HEK293 (cell line): ENCODE measurements around the gene FOXP4.

Source experiments
- CTCF ChIA-PET: fragments of 350-600 bp; formaldehyde crosslinking; extraction: SDS; loops from one replicate; lab custom pipeline; 2021; ENCODE audit warnings: antibody characterized with exemption; lab: Yijun Ruan, JAX
- POLR2A ChIA-PET: fragments of 300-600 bp; formaldehyde crosslinking; extraction: SDS; loops from one replicate; lab custom pipeline; 2020; ENCODE audit warnings: antibody characterized with exemption, inconsistent platforms; lab: Yijun Ruan, JAX
- H3K27ac ChIP-seq: fragments of 200-500 bp; sonication (Bioruptor generic); 2 replicates; pipeline ENCODE4 v1.5.1; 2014; ENCODE audit warnings: low read depth, low read length, control low read depth, inconsistent platforms; ENCODE audit errors: extremely low read depth
- H3K36me3 ChIP-seq, 2 experiments: fragments of 200-500 bp in 1 of 2; sonication (Bioruptor generic) in 1 of 2; 1 replicate in 1 of 2; 2 replicates in 1 of 2; pipeline ENCODE4 v1.5.1; 2014 to 2017; ENCODE audit warnings: inconsistent platforms in 2 of 2, low read length in 2 of 2; ENCODE audit not compliant: control insufficient read depth in 2 of 2, insufficient read depth in 1 of 2
- H3K4me1 ChIP-seq: fragments of 200-500 bp; sonication (Bioruptor generic); 2 replicates; pipeline ENCODE4 v1.5.1; 2014; ENCODE audit warnings: mild to moderate bottlenecking, low read length, inconsistent platforms; ENCODE audit not compliant: control insufficient read depth, insufficient read depth
- H3K4me3 ChIP-seq: 2 replicates; pipeline ENCODE4 v1.5.1; 2011; ENCODE audit warnings: low read depth, mild to moderate bottlenecking, control low read depth, low read length, moderate library complexity
- H3K9me3 ChIP-seq: fragments of 200-500 bp; sonication (Bioruptor generic); 2 replicates; pipeline ENCODE4 v1.5.1; 2014; ENCODE audit warnings: low read depth, low read length, inconsistent platforms; ENCODE audit not compliant: control insufficient read depth, insufficient read depth
- AEBP2 ChIP-seq: fragments of 450-650 bp; formaldehyde crosslinking; IDR thresholded peaks from 2 replicates; pipeline ENCODE4 v1.5.1; 2016; ENCODE audit warnings: missing biosample characterization, missing genetic modification characterization, borderline replicate concordance
- GLI2 ChIP-seq: fragments of 450-650 bp; formaldehyde crosslinking; IDR thresholded peaks from 2 replicates; pipeline ENCODE4; 2017; ENCODE audit warnings: missing biosample characterization, missing genetic modification characterization, low read depth, borderline replicate concordance
- GLIS1 ChIP-seq: fragments of 450-650 bp; formaldehyde crosslinking; IDR thresholded peaks from 2 replicates; pipeline ENCODE4 v1.5.1; 2016; ENCODE audit warnings: missing biosample characterization, missing genetic modification characterization
- GLIS2 ChIP-seq: fragments of 450-650 bp; formaldehyde crosslinking; IDR thresholded peaks from 2 replicates; pipeline ENCODE4 v1.5.1; 2016; ENCODE audit warnings: missing biosample characterization, missing genetic modification characterization
- KLF7 ChIP-seq: fragments of 450-650 bp; formaldehyde crosslinking; IDR thresholded peaks from 2 replicates; pipeline ENCODE4 v1.5.1; 2016; ENCODE audit warnings: missing biosample characterization, missing genetic modification characterization, borderline replicate concordance
- PBX3 ChIP-seq: sonication (generic); formaldehyde crosslinking; IDR thresholded peaks from 2 replicates; pipeline ENCODE4 v1.8.1; 2022; ENCODE audit warnings: mild to moderate bottlenecking, moderate library complexity, missing genetic modification reagents
- PRDM1 ChIP-seq: fragments of 450-650 bp; formaldehyde crosslinking; IDR thresholded peaks from 2 replicates; pipeline ENCODE4; 2016; ENCODE audit warnings: missing biosample characterization, missing genetic modification characterization
- REST ChIP-seq: fragments of 450-650 bp; formaldehyde crosslinking; IDR thresholded peaks from 2 replicates; pipeline ENCODE4 v1.5.1; 2016; ENCODE audit warnings: missing biosample characterization, missing genetic modification characterization
- SCRT2 ChIP-seq: fragments of 450-650 bp; formaldehyde crosslinking; IDR thresholded peaks from 2 replicates; pipeline ENCODE4 v1.5.1; 2016; ENCODE audit warnings: missing biosample characterization, missing genetic modification characterization
- SP7 ChIP-seq: fragments of 450-650 bp; formaldehyde crosslinking; IDR thresholded peaks from 2 replicates; pipeline ENCODE4 v1.5.1; 2016; ENCODE audit warnings: missing biosample characterization, missing genetic modification characterization
- ZBTB17 ChIP-seq: fragments of 450-650 bp; formaldehyde crosslinking; IDR thresholded peaks from 2 replicates; pipeline ENCODE4 v1.5.1; 2016; ENCODE audit warnings: missing biosample characterization, missing genetic modification characterization
- ZFHX2 ChIP-seq: fragments of 450-650 bp; formaldehyde crosslinking; conservative IDR thresholded peaks from 2 replicates; pipeline ENCODE4 v1.5.1; 2016; ENCODE audit warnings: missing biosample characterization, missing genetic modification characterization
- ZFP37 ChIP-seq: fragments of 450-650 bp; formaldehyde crosslinking; IDR thresholded peaks from 2 replicates; pipeline ENCODE4 v1.5.1; 2016; ENCODE audit warnings: missing biosample characterization, missing genetic modification characterization
- ZIC2 ChIP-seq: fragments of 450-650 bp; formaldehyde crosslinking; IDR thresholded peaks from 2 replicates; pipeline ENCODE4 v1.5.1; 2016; ENCODE audit warnings: missing biosample characterization, missing genetic modification characterization
- ZNF157 ChIP-seq: fragments of 450-650 bp; formaldehyde crosslinking; IDR thresholded peaks from 2 replicates; pipeline ENCODE4 v1.5.1; 2016; ENCODE audit warnings: missing biosample characterization, missing genetic modification characterization
- ZNF18 ChIP-seq: fragments of 450-650 bp; formaldehyde crosslinking; IDR thresholded peaks from 2 replicates; pipeline ENCODE4 v1.5.1; 2016; ENCODE audit warnings: missing biosample characterization, missing genetic modification characterization
- ZNF19 ChIP-seq: fragments of 450-650 bp; formaldehyde crosslinking; IDR thresholded peaks from 2 replicates; pipeline ENCODE4; 2016; ENCODE audit warnings: missing biosample characterization, missing genetic modification characterization, low read depth
- ZNF202 ChIP-seq: fragments of 450-650 bp; formaldehyde crosslinking; IDR thresholded peaks from 2 replicates; pipeline ENCODE4 v1.5.1; 2016; ENCODE audit warnings: missing biosample characterization, missing genetic modification characterization, borderline replicate concordance
- ZNF266 ChIP-seq: fragments of 450-650 bp; formaldehyde crosslinking; IDR thresholded peaks from 2 replicates; pipeline ENCODE4 v1.5.1; 2016; ENCODE audit warnings: missing biosample characterization, missing genetic modification characterization, low read depth
- ZNF292 ChIP-seq: fragments of 450-650 bp; formaldehyde crosslinking; IDR thresholded peaks from 2 replicates; pipeline ENCODE4 v1.5.1; 2016; ENCODE audit warnings: low read depth, missing biosample characterization, missing genetic modification characterization, borderline replicate concordance
- ZNF423 ChIP-seq: fragments of 450-650 bp; formaldehyde crosslinking; IDR thresholded peaks from 2 replicates; pipeline ENCODE4 v1.5.1; 2016; ENCODE audit warnings: missing biosample characterization, missing genetic modification characterization
- ZNF560 ChIP-seq: fragments of 450-650 bp; formaldehyde crosslinking; IDR thresholded peaks from 2 replicates; pipeline ENCODE4 v1.5.1; 2017; ENCODE audit warnings: missing biosample characterization, missing genetic modification characterization, borderline replicate concordance
- ZNF623 ChIP-seq: fragments of 450-650 bp; formaldehyde crosslinking; IDR thresholded peaks from 2 replicates; pipeline ENCODE4 v1.5.1; 2016; ENCODE audit warnings: missing biosample characterization, missing genetic modification characterization
- ZNF664 ChIP-seq: fragments of 450-650 bp; formaldehyde crosslinking; IDR thresholded peaks from 2 replicates; pipeline ENCODE4 v1.5.1; 2016; ENCODE audit warnings: missing biosample characterization, missing genetic modification characterization
- ZNF777 ChIP-seq: fragments of 450-650 bp; formaldehyde crosslinking; IDR thresholded peaks from 2 replicates; pipeline ENCODE4 v1.5.1; 2017; ENCODE audit warnings: missing biosample characterization, missing genetic modification characterization, borderline replicate concordance

The FOXP4 gene

GRCh38 chr6:41580690-41581089 is 34.5 kb downstream of the FOXP4 start:
- ChIA-PET POLR2A (interaction anchor here (0.7 kb wide), 1 partner anchor 204 kb away, joined by 3 read pairs; no protein-coding TSS in a partner anchor), CTCF (interaction anchor here (0.8 to 7.5 kb wide), 8 partner anchors 11 to 213 kb away, joined by 3 to 40 read pairs (median 4); no protein-coding TSS in a partner anchor)
- H3K36me3 ChIP-seq, result peaks cover 4 to 48% of the 10 kb centered on the region in 2 experiments; a peak in 2 of 3 replicates
- H3K27ac ChIP-seq, result no peak overlapping the region
- TF ChIP-seq ZNF202 (tag by site-specific recombination) (no peak), ZNF19 (tag by site-specific recombination) (no peak), ZFHX2 (peak; percentile 18; the same call in 1 of the 2 replicates), PBX3 (CRISPR knock-in tag) (no peak), ZNF292 (tag by site-specific recombination) (no peak), REST (tag by site-specific recombination) (no peak), ZNF664 (no peak)
- no peaks in the 10 kb centered on the region for H3K9me3 ChIP-seq
- H3K4me3 ChIP-seq, result no peak overlapping the region
- peaks cover 18% of the 10 kb centered on the region for H3K4me1 ChIP-seq

- H3K4me3 ChIP-seq, result no peak overlapping the region
- H3K27ac ChIP-seq, result no peak overlapping the region
- ChIA-PET POLR2A (interaction anchor here (0.7 kb wide), 1 partner anchor 205 kb away, joined by 3 read pairs; no protein-coding TSS in a partner anchor), CTCF (interaction anchor here (0.6 to 7.5 kb wide), 9 partner anchors 13 to 214 kb away, joined by 3 to 40 read pairs (median 3); no protein-coding TSS in a partner anchor)
- no peaks in the 10 kb centered on the region for H3K9me3 ChIP-seq
- peaks cover 4 to 50% of the 10 kb centered on the region in 2 experiments; a peak in 2 of 3 replicates for H3K36me3 ChIP-seq
- H3K4me1 ChIP-seq, result peaks cover 18% of the 10 kb centered on the region
- TF ChIP-seq ZNF266 (no peak), PRDM1 (tag by site-specific recombination) (peak; percentile 35; the same call in 1 of the 2 replicates), ZNF623 (no peak), ZNF777 (tag by site-specific recombination) (no peak), SP7 (no peak), GLI2 (tag by site-specific recombination) (no peak), ZNF18 (tag by site-specific recombination) (no peak), PBX3 (CRISPR knock-in tag) (no peak), SCRT2 (tag by site-specific recombination) (no peak), ZNF292 (tag by site-specific recombination) (no peak), ZBTB17 (peak; percentile 77), ZNF560 (tag by site-specific recombination) (no peak), ZNF157 (tag by site-specific recombination) (no peak), GLIS1 (peak; percentile 80), KLF7 (no peak), ZIC2 (peak; percentile 99), GLIS2 (tag by site-specific recombination) (peak; percentile 75), ZNF423 (tag by site-specific recombination) (0 out of 2 replicates have a peak, but pooled peaks have one; percentile 54), AEBP2 (tag by site-specific recombination) (no peak), ZFP37 (tag by site-specific recombination) (no peak)
Observed at GRCh38 chr6:41581381-41581991, 35.3 kb downstream of the FOXP4 start.
